DMS153 treated with DMSO at 0.1 percent for 48 hours (cell line): ENCODE results near the gene APPL2.

Experiments
- DNase-seq: peaks from one replicate; lab custom pipeline; 2025; ENCODE audit not compliant: unreplicated experiment; lab: John Stamatoyannopoulos, UW

APPL2 gene

GRCh38 chr12:105223352-105223845, 12.6 kb downstream of the APPL2 start:
- DNase-seq: no peak

- no peak for DNase-seq
These were observed 13.1 kb downstream of the APPL2 start for GRCh38 chr12:105222726-105223351.

DNA sequence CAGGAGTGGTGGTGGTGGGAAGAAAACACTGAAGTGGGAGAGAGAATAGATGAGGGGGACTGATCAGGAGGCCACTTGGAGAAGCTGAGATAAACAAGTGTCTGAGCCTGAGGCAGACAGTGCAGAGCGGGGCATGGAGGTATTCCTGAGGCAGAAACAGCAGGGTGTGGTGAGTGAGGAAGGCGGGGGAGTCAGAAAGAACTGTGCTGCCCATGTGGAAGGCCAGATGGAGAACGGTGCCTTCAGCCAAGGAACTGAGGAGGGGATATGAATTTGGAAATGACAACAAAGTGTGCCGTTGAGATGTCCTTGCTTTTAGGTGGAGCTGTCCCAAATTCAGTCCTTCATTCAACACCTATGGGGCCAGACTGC, 13.7 kb downstream of the APPL2 start:
- no peak for DNase-seq

- DNase-seq: peak; percentile 44
These were observed 14.2 kb downstream of the APPL2 start for GRCh38 chr12:105221583-105222283.

GRCh38 chr12:105220929-105221290, 15.1 kb downstream of the APPL2 start:
- DNase-seq: no peak

GRCh38 chr12:105220150-105220928, 15.6 kb downstream of the APPL2 start:
- no peak for DNase-seq

GRCh38 chr12:105219261-105220028, 16.5 kb downstream of the APPL2 start:
- DNase-seq: no peak

GRCh38 chr12:105218434-105218833, 17.5 kb downstream of the APPL2 start:
- DNase-seq: no peak

DNA sequence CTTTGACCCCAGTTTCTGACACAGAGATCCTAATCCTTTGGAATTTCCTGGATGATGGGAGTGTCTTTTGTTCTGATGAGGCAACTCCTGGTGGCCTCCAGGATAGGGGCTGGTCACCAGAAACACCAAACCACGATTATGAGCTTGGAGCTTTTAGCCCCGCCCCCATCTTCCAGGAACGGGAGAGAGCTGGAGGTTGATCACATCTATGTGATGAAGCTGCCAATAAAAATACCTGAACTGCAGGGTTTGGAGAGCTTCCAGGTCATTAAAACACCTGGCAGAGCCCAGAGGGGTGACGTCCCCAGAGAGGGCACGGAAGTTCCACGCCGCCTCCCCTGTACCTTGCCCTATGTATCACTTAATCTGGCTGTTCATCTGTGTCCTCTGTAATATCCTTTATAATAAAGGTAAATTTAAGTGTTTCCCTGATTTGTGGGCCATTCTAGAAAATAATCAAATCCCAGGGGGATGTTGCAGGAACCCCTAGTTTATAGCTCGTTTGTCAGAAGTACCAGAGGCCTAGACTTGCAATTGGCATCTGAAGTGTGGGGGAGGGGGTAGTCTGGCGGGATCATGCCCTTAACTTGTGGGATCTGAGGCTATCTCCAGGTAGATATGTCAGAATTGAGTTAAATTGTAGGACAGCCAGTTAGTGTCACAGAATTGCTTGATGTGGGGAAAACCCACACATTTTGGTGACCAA, 21.2 kb downstream of the APPL2 start:
- peak; percentile 15 for DNase-seq

DNA sequence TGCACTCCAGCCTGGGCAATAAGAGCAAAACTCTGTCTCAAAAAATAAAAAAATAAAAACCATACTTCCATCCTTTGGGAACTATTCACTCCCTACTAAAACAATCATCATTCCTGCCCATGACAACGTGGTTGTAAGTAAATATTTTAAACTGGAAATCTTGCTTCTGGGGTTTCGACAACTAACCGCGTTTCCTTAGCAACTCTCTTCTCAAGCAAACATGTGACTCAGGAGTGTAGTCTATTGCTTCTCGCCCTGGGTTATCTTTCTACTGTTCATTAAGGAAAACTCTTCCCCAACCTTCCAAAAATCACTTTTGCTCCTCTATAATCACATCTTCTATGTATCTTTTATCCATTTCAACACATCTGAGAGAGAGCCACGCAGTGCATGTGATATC, 21.8 kb downstream of the APPL2 start:
- no peak for DNase-seq

GRCh38 chr12:105212438-105212837, 23.5 kb downstream of the APPL2 start:
- no peak for DNase-seq

- DNase-seq: no peak
These were observed 26.9 kb downstream of the APPL2 start for GRCh38 chr12:105209091-105209490.

- DNase-seq: no peak
These were observed 29.1 kb downstream of the APPL2 start for GRCh38 chr12:105206686-105207374.

GRCh38 chr12:105205322-105206048, 30.5 kb downstream of the APPL2 start:
- DNase-seq: no peak

DNA sequence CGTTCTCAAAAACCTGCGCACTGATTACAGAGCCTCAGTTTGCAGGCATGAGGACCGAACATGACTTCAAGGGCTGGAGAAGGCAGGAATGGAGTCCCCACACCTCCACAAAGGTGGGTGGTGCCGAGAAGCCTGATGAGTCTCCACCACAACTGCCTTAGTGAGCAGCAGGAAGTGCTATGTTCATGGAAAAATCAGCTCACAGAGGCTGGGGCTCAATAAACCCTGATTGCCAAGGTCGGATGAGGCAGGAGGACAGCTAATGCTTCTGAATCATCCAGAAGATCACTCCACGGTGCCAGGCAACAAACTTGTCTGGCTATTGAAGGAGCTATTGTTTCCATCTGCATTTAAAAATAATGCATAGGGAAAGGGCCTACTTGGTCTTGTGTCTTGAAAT, 31.1 kb downstream of the APPL2 start:
- DNase-seq: no peak

- DNase-seq: no peak
These were observed 31.8 kb downstream of the APPL2 start for GRCh38 chr12:105204127-105204526.

- no peak for DNase-seq
These were observed 33.8 kb downstream of the APPL2 start for GRCh38 chr12:105202202-105202601.

DNA sequence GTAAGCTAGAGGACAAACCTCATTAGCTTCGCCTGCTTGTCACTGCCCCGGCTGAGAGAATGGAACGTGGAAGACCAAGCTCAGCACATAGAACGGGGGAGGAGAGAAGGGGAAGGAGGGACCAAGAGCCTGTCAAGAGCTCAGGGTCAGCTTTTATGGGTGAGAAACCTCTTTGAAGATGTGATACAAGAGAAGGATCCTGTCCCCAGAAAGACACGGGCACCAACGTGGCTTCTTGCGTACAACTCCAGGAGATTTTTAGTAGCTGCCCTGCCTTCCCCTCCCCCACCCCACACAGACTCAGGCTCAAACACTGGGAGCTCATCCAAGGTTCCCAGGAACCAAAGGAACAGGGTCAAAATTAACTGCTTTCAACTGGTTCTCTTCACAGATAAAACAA, 34.7 kb downstream of the APPL2 start:
- DNase-seq: no peak

- DNase-seq: no peak
These were observed 35.6 kb downstream of the APPL2 start for GRCh38 chr12:105200385-105200784.
